Karpas-422 (cell line): ENCODE data around the gene NPEPL1. TPM values are rescaled to one million over a fixed set of nuclear protein-coding genes. Genes with fewer than 3 reads are reported as not detected.

Experiments used
- DNase-seq: peaks from one replicate; pipeline ENCODE4 v3.0.0-alpha.2; 2015
- H2AFZ ChIP-seq: fragments of 200-600 bp; sonication (generic); 2 replicates; pipeline ENCODE4 v1.6.1; 2014; ENCODE audit warnings: antibody characterized with exemption, low read length, mixed read lengths
- H3K27ac ChIP-seq: fragments of 200-600 bp; sonication (generic); 2 replicates; pipeline ENCODE4 v1.5.1; 2014; ENCODE audit warnings: mild to moderate bottlenecking, low read length, moderate library complexity
- H3K27me3 ChIP-seq: fragments of 200-600 bp; sonication (generic); 2 replicates; pipeline ENCODE4 v1.6.1; 2014; ENCODE audit warnings: low read length, mixed read lengths
- H3K36me3 ChIP-seq: fragments of 200-600 bp; sonication (generic); 2 replicates; pipeline ENCODE4 v1.6.1; 2014; ENCODE audit warnings: low read length, mixed read lengths; ENCODE audit not compliant: insufficient read depth
- H3K4me1 ChIP-seq: fragments of 200-600 bp; sonication (generic); 2 replicates; pipeline ENCODE4 v1.6.1; 2014; ENCODE audit warnings: mild to moderate bottlenecking, low read length, mixed read lengths
- H3K4me2 ChIP-seq: fragments of 200-600 bp; sonication (generic); 2 replicates; pipeline ENCODE4 v1.6.1; 2014; ENCODE audit warnings: low read length, low read depth, mild to moderate bottlenecking; ENCODE audit not compliant: poor library complexity, severe bottlenecking
- H3K4me3 ChIP-seq: fragments of 200-600 bp; sonication (generic); 2 replicates; pipeline ENCODE4 v1.5.1; 2014; ENCODE audit warnings: mild to moderate bottlenecking, antibody characterized with exemption, low read length, mixed read lengths
- H3K79me2 ChIP-seq: fragments of 200-600 bp; sonication (generic); 2 replicates; pipeline ENCODE4 v1.6.1; 2014; ENCODE audit warnings: mild to moderate bottlenecking, low read length, mixed read lengths
- H3K9ac ChIP-seq: fragments of 200-600 bp; sonication (generic); 2 replicates; pipeline ENCODE4 v1.6.0; 2014; ENCODE audit warnings: low read length
- H3K9me2 ChIP-seq: fragments of 200-600 bp; sonication (generic), shearing (Covaris generic); replicated peaks from 2 replicates; pipeline ENCODE4 v1.6.0; 2014; ENCODE audit warnings: mild to moderate bottlenecking, low read length, moderate library complexity; ENCODE audit not compliant: insufficient read depth
- H3K9me3 ChIP-seq: fragments of 300-700, 200-600 bp; sonication (generic); 2 replicates; pipeline ENCODE4 v1.6.1; 2014; ENCODE audit warnings: low read length, mixed read lengths
- H4K20me1 ChIP-seq: fragments of 200-600 bp; sonication (generic); 2 replicates; pipeline ENCODE4 v1.6.1; 2014; ENCODE audit warnings: mild to moderate bottlenecking, antibody characterized with exemption, low read length, low read depth; ENCODE audit not compliant: insufficient read depth
- total RNA-seq: library from RNA; depleted of rRNA; stranded (reverse); fragments of >200 nt; shearing (Covaris generic); gene quantifications from 2 replicates; pipeline ENCODE4 v1.2.3, GENCODE V29; 2014; ENCODE audit warnings: low replicate concordance

Gene NPEPL1
- total RNA-seq, 1 experiment from 2014 or later = 16.8 TPM

GRCh38 chr20:58714340-58714922, 21.8 kb downstream of the NPEPL1 start:
- no peaks in the 10 kb centered on the region for H4K20me1 ChIP-seq
- no peak overlapping the region for H3K4me2 ChIP-seq
- no peak overlapping the region for H2AFZ ChIP-seq
- H3K4me3 ChIP-seq = no peak overlapping the region
- no peak overlapping the region for H3K9ac ChIP-seq
- no peak overlapping the region for H3K27ac ChIP-seq
- no peaks in the 10 kb centered on the region for H3K79me2 ChIP-seq
- no peaks in the 10 kb centered on the region for H3K4me1 ChIP-seq
- no peaks in the 10 kb centered on the region for H3K27me3 ChIP-seq
- no peaks in the 10 kb centered on the region for H3K9me2 ChIP-seq
- no peak for DNase-seq
- H3K36me3 ChIP-seq = no peaks in the 10 kb centered on the region
- H3K9me3 ChIP-seq = no peaks in the 10 kb centered on the region

GRCh38 chr20:58714923-58715351, 22.3 kb downstream of the NPEPL1 start:
- H3K4me2 ChIP-seq = no peak overlapping the region
- H3K36me3 ChIP-seq = no peaks in the 10 kb centered on the region
- H3K4me3 ChIP-seq = no peak overlapping the region
- H3K27me3 ChIP-seq = no peaks in the 10 kb centered on the region
- no peak overlapping the region for H2AFZ ChIP-seq
- H3K9me3 ChIP-seq = no peaks in the 10 kb centered on the region
- no peaks in the 10 kb centered on the region for H3K79me2 ChIP-seq
- no peak overlapping the region for H3K9ac ChIP-seq
- no peaks in the 10 kb centered on the region for H3K9me2 ChIP-seq
- no peaks in the 10 kb centered on the region for H4K20me1 ChIP-seq
- DNase-seq = no peak
- H3K27ac ChIP-seq = no peak overlapping the region
- no peaks in the 10 kb centered on the region for H3K4me1 ChIP-seq

- Histone ChIP-seq H3K36me3 (no peaks in the 10 kb centered on the region), H2AFZ (no peak overlapping the region), H3K9me2 (no peaks in the 10 kb centered on the region), H4K20me1 (no peaks in the 10 kb centered on the region), H3K9me3 (no peaks in the 10 kb centered on the region), H3K27me3 (no peaks in the 10 kb centered on the region), H3K9ac (no peak overlapping the region), H3K79me2 (no peaks in the 10 kb centered on the region), H3K27ac (no peak overlapping the region), H3K4me3 (no peak overlapping the region), H3K4me2 (no peak overlapping the region), H3K4me1 (no peaks in the 10 kb centered on the region)
- DNase-seq = no peak
Observed at GRCh38 chr20:58715391-58715800, 22.8 kb downstream of the NPEPL1 start.

GRCh38 chr20:58715801-58716475, 23.3 kb downstream of the NPEPL1 start:
- DNase-seq = no peak

GRCh38 chr20:58716476-58717277, 24.1 kb downstream of the NPEPL1 start:
- Histone ChIP-seq H3K9me2 (no peaks in the 10 kb centered on the region), H3K27me3 (no peaks in the 10 kb centered on the region), H3K27ac (no peak overlapping the region), H3K4me1 (no peaks in the 10 kb centered on the region), H3K9me3 (no peaks in the 10 kb centered on the region), H3K9ac (no peak overlapping the region), H3K36me3 (no peaks in the 10 kb centered on the region), H3K79me2 (no peaks in the 10 kb centered on the region), H4K20me1 (no peaks in the 10 kb centered on the region), H2AFZ (no peak overlapping the region), H3K4me3 (no peak overlapping the region), H3K4me2 (no peak overlapping the region)
- DNase-seq = no peak

More at GRCh38 chr20:58715801-58716475, 23.3 kb downstream of the NPEPL1 start:
- Histone ChIP-seq H2AFZ (no peak overlapping the region), H4K20me1 (no peaks in the 10 kb centered on the region), H3K36me3 (no peaks in the 10 kb centered on the region), H3K9ac (no peak overlapping the region), H3K79me2 (no peaks in the 10 kb centered on the region), H3K27me3 (no peaks in the 10 kb centered on the region), H3K4me3 (no peak overlapping the region), H3K9me3 (no peaks in the 10 kb centered on the region), H3K4me2 (no peak overlapping the region), H3K9me2 (no peaks in the 10 kb centered on the region), H3K27ac (no peak overlapping the region), H3K4me1 (no peaks in the 10 kb centered on the region)

- Histone ChIP-seq H3K9me3 (no peaks in the 10 kb centered on the region), H3K36me3 (no peaks in the 10 kb centered on the region), H2AFZ (no peak overlapping the region), H3K4me2 (no peak overlapping the region), H3K9ac (no peak overlapping the region), H3K27ac (no peak overlapping the region), H3K79me2 (no peaks in the 10 kb centered on the region), H3K4me3 (no peak overlapping the region), H3K4me1 (no peaks in the 10 kb centered on the region), H3K27me3 (no peaks in the 10 kb centered on the region), H4K20me1 (no peaks in the 10 kb centered on the region), H3K9me2 (no peaks in the 10 kb centered on the region)
- no peak for DNase-seq
Observed at GRCh38 chr20:58717278-58718091, 24.9 kb downstream of the NPEPL1 start.

GRCh38 chr20:58718121-58718563, 25.5 kb downstream of the NPEPL1 start:
- no peaks in the 10 kb centered on the region for H3K27me3 ChIP-seq
- no peaks in the 10 kb centered on the region for H3K79me2 ChIP-seq
- H3K4me2 ChIP-seq = no peak overlapping the region
- H3K9me2 ChIP-seq = no peaks in the 10 kb centered on the region
- H3K4me3 ChIP-seq = no peak overlapping the region
- H4K20me1 ChIP-seq = no peaks in the 10 kb centered on the region
- no peaks in the 10 kb centered on the region for H3K36me3 ChIP-seq
- DNase-seq = no peak
- H3K4me1 ChIP-seq = no peaks in the 10 kb centered on the region
- H3K27ac ChIP-seq = no peak overlapping the region
- H3K9ac ChIP-seq = no peak overlapping the region
- H2AFZ ChIP-seq = no peak overlapping the region
- no peaks in the 10 kb centered on the region for H3K9me3 ChIP-seq
